ENCODE results near the gene PTGR3.

The PTGR3 gene

DNA sequence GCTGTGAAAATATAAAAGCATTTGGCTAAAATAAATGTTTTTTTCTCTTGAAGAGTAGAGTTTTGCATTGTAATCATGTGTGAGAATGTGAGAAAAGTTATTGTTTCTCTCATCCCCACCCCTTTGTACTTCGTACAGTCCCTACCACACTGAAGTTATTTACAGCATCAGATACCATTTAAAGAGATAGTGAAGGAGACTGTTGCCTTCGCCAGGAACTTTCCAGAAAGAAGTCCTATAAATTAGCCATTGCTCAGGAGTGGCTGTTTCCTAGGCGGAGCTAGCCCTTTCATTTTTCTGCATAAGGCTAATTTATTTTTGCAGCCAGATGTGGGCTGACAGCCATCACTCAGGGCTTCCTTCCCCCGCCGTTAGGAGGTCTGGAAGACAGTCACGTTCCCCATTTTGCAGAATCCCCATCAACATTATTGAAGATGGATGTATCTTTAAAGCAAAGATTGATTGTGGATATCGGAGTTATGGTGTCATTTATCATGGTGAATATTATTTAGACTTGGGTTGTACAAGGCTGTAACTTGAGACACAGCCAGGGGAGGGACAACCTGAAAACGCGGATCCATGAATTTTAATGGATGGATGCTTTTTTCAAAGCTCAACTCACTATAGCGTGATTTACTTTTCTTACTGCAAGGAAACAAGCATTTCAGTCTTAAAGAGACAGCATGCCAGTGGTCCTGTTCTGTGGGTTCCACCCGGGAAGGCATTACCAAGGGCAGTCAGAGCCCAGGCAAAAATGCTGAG is 18.8 kb upstream of the PTGR3 start:
- TF ChIP-seq ISL1 (CRISPR knock-in tag; IDR thresholded peaks at IDR 0.05), result no peak
- no peak for TF ChIP-seq RARB (CRISPR knock-in tag; IDR thresholded peaks at IDR 0.05)
- TF ChIP-seq ARNTL (CRISPR knock-in tag; IDR thresholded peaks at IDR 0.05; ENCODE audit: borderline replicate concordance, low read depth), result no peak
- TF ChIP-seq, protein P1, sequence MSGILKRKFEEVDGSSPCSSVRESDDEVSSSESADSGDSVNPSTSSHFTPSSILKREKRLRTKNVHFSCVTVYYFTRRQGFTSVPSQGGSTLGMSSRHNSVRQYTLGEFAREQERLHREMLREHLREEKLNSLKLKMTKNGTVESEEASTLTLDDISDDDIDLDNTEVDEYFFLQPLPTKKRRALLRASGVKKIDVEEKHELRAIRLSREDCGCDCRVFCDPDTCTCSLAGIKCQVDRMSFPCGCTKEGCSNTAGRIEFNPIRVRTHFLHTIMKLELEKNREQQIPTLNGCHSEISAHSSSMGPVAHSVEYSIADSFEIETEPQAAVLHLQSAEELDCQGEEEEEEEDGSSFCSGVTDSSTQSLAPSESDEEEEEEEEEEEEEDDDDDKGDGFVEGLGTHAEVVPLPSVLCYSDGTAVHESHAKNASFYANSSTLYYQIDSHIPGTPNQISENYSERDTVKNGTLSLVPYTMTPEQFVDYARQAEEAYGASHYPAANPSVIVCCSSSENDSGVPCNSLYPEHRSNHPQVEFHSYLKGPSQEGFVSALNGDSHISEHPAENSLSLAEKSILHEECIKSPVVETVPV (CRISPR knock-in tag; IDR thresholded peaks at IDR 0.05), result no peak
- no peak for TF ChIP-seq ZNF70 (CRISPR knock-in tag; IDR thresholded peaks at IDR 0.05)
- TF ChIP-seq, protein P2, sequence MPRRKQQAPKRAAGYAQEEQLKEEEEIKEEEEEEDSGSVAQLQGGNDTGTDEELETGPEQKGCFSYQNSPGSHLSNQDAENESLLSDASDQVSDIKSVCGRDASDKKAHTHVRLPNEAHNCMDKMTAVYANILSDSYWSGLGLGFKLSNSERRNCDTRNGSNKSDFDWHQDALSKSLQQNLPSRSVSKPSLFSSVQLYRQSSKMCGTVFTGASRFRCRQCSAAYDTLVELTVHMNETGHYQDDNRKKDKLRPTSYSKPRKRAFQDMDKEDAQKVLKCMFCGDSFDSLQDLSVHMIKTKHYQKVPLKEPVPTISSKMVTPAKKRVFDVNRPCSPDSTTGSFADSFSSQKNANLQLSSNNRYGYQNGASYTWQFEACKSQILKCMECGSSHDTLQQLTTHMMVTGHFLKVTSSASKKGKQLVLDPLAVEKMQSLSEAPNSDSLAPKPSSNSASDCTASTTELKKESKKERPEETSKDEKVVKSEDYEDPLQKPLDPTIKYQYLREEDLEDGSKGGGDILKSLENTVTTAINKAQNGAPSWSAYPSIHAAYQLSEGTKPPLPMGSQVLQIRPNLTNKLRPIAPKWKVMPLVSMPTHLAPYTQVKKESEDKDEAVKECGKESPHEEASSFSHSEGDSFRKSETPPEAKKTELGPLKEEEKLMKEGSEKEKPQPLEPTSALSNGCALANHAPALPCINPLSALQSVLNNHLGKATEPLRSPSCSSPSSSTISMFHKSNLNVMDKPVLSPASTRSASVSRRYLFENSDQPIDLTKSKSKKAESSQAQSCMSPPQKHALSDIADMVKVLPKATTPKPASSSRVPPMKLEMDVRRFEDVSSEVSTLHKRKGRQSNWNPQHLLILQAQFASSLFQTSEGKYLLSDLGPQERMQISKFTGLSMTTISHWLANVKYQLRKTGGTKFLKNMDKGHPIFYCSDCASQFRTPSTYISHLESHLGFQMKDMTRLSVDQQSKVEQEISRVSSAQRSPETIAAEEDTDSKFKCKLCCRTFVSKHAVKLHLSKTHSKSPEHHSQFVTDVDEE (CRISPR knock-in tag; IDR thresholded peaks at IDR 0.05), result no peak
- no peak for TF ChIP-seq POU6F1 (CRISPR knock-in tag; IDR thresholded peaks at IDR 0.05; ENCODE audit: borderline replicate concordance, low read depth)
- TF ChIP-seq SNAI2 (CRISPR knock-in tag; IDR thresholded peaks at IDR 0.05), result no peak
- TF ChIP-seq CREB5 (CRISPR knock-in tag; IDR thresholded peaks at IDR 0.05; ENCODE audit: low read depth), result no peak
- TF ChIP-seq ZFP30 (CRISPR knock-in tag; IDR thresholded peaks at IDR 0.05), result no peak
- TF ChIP-seq TOX (CRISPR knock-in tag; IDR thresholded peaks at IDR 0.05; ENCODE audit: borderline replicate concordance), result no peak
- no peak for TF ChIP-seq PPARA (CRISPR knock-in tag; IDR thresholded peaks at IDR 0.05; ENCODE audit: borderline replicate concordance)
- TF ChIP-seq GLIS3 (CRISPR knock-in tag; IDR thresholded peaks at IDR 0.05), result no peak
- no peak for TF ChIP-seq BACH2 (CRISPR knock-in tag; IDR thresholded peaks at IDR 0.05; ENCODE audit: borderline replicate concordance)
- TF ChIP-seq ZFP3 (CRISPR knock-in tag; IDR thresholded peaks at IDR 0.05), result no peak
- TF ChIP-seq PATZ1 (CRISPR knock-in tag; IDR thresholded peaks at IDR 0.05; ENCODE audit: borderline replicate concordance), result no peak
- no peak for TF ChIP-seq ZNF565 (CRISPR knock-in tag; conservative IDR thresholded peaks at IDR 0.05; ENCODE audit: low read depth)
- no peak for TF ChIP-seq ZNF8 (CRISPR knock-in tag; IDR thresholded peaks at IDR 0.05)
- no peak for TF ChIP-seq OSR1 (CRISPR knock-in tag; IDR thresholded peaks at IDR 0.05)
- no peak for ATAC-seq

DNA sequence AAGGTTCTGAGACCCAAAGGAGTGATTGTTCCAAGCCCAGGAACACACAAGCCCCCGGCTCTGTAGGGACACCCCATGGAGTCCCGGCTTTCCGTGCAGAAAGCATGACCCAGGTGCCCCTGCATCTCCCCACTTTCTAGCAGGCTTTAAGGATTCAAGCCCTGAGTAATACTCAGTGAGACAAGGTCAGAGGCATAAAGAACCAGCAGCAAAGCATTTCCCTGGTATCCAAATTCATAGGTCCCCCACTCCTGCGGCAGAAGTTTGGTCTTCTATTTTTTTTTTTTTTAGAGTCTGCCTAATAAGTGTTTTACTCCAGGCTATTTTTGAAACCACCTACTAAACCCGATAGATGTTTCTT is 18.0 kb upstream of the PTGR3 start:
- TF ChIP-seq GLIS3 (CRISPR knock-in tag; IDR thresholded peaks at IDR 0.05), result no peak
- ATAC-seq, result no peak; the same call in 2 of the 3 replicates

- no peak; the same call in 2 of the 3 replicates for ATAC-seq
- TF ChIP-seq, protein P2 (CRISPR knock-in tag; IDR thresholded peaks at IDR 0.05), result no peak
- TF ChIP-seq ZFP3 (CRISPR knock-in tag; IDR thresholded peaks at IDR 0.05) (no peak), ZNF565 (CRISPR knock-in tag; conservative IDR thresholded peaks at IDR 0.05; ENCODE audit: low read depth) (no peak), BACH2 (CRISPR knock-in tag; IDR thresholded peaks at IDR 0.05; ENCODE audit: borderline replicate concordance) (no peak), ISL1 (CRISPR knock-in tag; IDR thresholded peaks at IDR 0.05) (0 out of 2 replicates have a peak, but pooled peaks have one; percentile 6)
- TF ChIP-seq, protein P1 (CRISPR knock-in tag; IDR thresholded peaks at IDR 0.05), result no peak
Measured at GRCh38 chr18:75226286-75226955, 17.5 kb upstream of the PTGR3 start.

Measured in SK-N-SH treated with all-trans-retinoic acid at 6 μM for 48 hours (cell line).